Suprapubic skin (tissue), 4 donors: ENCODE results near the gene OSBPL8. TPM values are rescaled to one million over a fixed set of nuclear protein-coding genes. Genes with fewer than 3 reads are reported as not detected.
"Not testable (repeated sequence)": the region's sequence is repeated elsewhere in the genome, so short reads cannot be mapped to it uniquely, and the experiment has no call there.

Experiments
- DNase-seq, 2 donors: peaks; one replicate each; pipeline ENCODE4 v3.0.0-alpha.2; 2019; ENCODE audit warnings: low spot score in 2 of 2
- H3K27ac ChIP-seq: fragments of 200-600 bp; sonication (generic); one replicate; pipeline ENCODE4 v1.5.1; 2019
- H3K27me3 ChIP-seq: fragments of 200-600 bp; sonication (generic); one replicate; pipeline ENCODE4 v1.5.1; 2019
- H3K36me3 ChIP-seq: fragments of 200-600 bp; sonication (generic); one replicate; pipeline ENCODE4 v1.5.1; 2019
- H3K4me1 ChIP-seq: fragments of 200-600 bp; sonication (generic); one replicate; pipeline ENCODE4 v1.5.1; 2019
- H3K4me3 ChIP-seq: fragments of 200-600 bp; sonication (generic); one replicate; pipeline ENCODE4 v1.5.1; 2019; ENCODE audit warnings: mild to moderate bottlenecking
- H3K9me3 ChIP-seq: fragments of 200-600 bp; sonication (generic); one replicate; pipeline ENCODE4 v1.5.1; 2019
- CTCF ChIP-seq, 2 donors: fragments of 200-600 bp in 1 of 2; fragments of 450-650 bp in 1 of 2; sonication (generic) in 1 of 2; IDR thresholded peaks; one replicate each; pipeline ENCODE4 v1.5.1; 2016 to 2019; ENCODE audit warnings: antibody characterized with exemption in 2 of 2, mild to moderate bottlenecking in 1 of 2, moderate library complexity in 1 of 2
- EP300 ChIP-seq: sonication (generic); formaldehyde crosslinking; IDR thresholded peaks from one replicate; pipeline ENCODE4 v1.6.1; 2017; ENCODE audit warnings: antibody characterized with exemption
- POLR2A ChIP-seq, 2 donors: fragments of 450-650 bp; IDR thresholded peaks; one replicate each; pipeline ENCODE4 v1.6.1; 2017; ENCODE audit warnings: antibody characterized with exemption in 2 of 2, mild to moderate bottlenecking in 2 of 2, moderate library complexity in 2 of 2
- POLR2AphosphoS5 ChIP-seq, 3 donors: sonication (generic); formaldehyde crosslinking; IDR thresholded peaks; one replicate each; pipeline ENCODE4 v1.6.1; 2017; ENCODE audit warnings: antibody characterized with exemption in 3 of 3
- WGBS: methylation state at CpG from one replicate; pipeline ENCODE4 v1.1.5; 2018; 5-methylcytosine and 5-hydroxymethylcytosine counted together
- total RNA-seq, 4 donors: library from RNA; depleted of rRNA; stranded (reverse); fragments of >200 nt; gene quantifications; one replicate each; pipeline ENCODE4 v1.1.0, GENCODE V29; 2016

Gene OSBPL8
- total RNA-seq, 4 donors from 2014 or later: 73.1 to 116 (median 87.4) TPM

- WGBS: 92% methylated on average over 5 of the region's 5 CpGs
- no peak for TF ChIP-seq POLR2A (IDR thresholded peaks at IDR 0.05)
- TF ChIP-seq POLR2AphosphoS5 (IDR thresholded peaks at IDR 0.05): no peak
- TF ChIP-seq EP300: no peak
- TF ChIP-seq CTCF (IDR thresholded peaks at IDR 0.05): no peak
- no peak for DNase-seq
- H3K27me3 ChIP-seq: no peaks in the 10 kb centered on the region
- H3K4me1 ChIP-seq: no peaks in the 10 kb centered on the region
- H3K9me3 ChIP-seq: no peaks in the 10 kb centered on the region
- H3K36me3 ChIP-seq: no peaks in the 10 kb centered on the region
- no peak overlapping the region for H3K4me3 ChIP-seq
- no peak overlapping the region for H3K27ac ChIP-seq
Measured at GRCh38 chr12:76329606-76330005, 230.0 kb downstream of the OSBPL8 start.

- H3K36me3 ChIP-seq: no peaks in the 10 kb centered on the region
- WGBS: 66% methylated on average over 2 of the region's 2 CpGs
- TF ChIP-seq EP300 (no peak), CTCF (IDR thresholded peaks at IDR 0.05) (no peak), POLR2A (IDR thresholded peaks at IDR 0.05) (no peak), POLR2AphosphoS5 (IDR thresholded peaks at IDR 0.05) (no peak)
- H3K4me3 ChIP-seq: no peak overlapping the region
- no peaks in the 10 kb centered on the region for H3K9me3 ChIP-seq
- no peak for DNase-seq
- no peaks in the 10 kb centered on the region for H3K27me3 ChIP-seq
- no peak overlapping the region for H3K27ac ChIP-seq
- H3K4me1 ChIP-seq: no peaks in the 10 kb centered on the region
Measured at GRCh38 chr12:76329159-76329558, 230.4 kb downstream of the OSBPL8 start.

GRCh38 chr12:76319595-76320319, 239.8 kb downstream of the OSBPL8 start:
- H3K27ac ChIP-seq, H3K4me1 ChIP-seq, DNase-seq, H3K9me3 ChIP-seq, H3K27me3 ChIP-seq, H3K36me3 ChIP-seq: not testable (repeated sequence)
- H3K4me3 ChIP-seq: peak overlapping the region; percentile 18
- 68% methylated on average over 29 of the region's 32 CpGs for WGBS

- TF ChIP-seq EP300: no peak
- TF ChIP-seq POLR2A (IDR thresholded peaks at IDR 0.05): no peak
- TF ChIP-seq CTCF (IDR thresholded peaks at IDR 0.05): no peak
- TF ChIP-seq POLR2AphosphoS5 (IDR thresholded peaks at IDR 0.05): no peak
- 92% methylated on average over 1 of the region's 1 CpG for WGBS
- no peaks in the 10 kb centered on the region for H3K36me3 ChIP-seq
- no peaks in the 10 kb centered on the region for H3K4me1 ChIP-seq
- peak overlapping the region; percentile 18 for H3K4me3 ChIP-seq
- no peaks in the 10 kb centered on the region for H3K27me3 ChIP-seq
- no peak for DNase-seq
- H3K27ac ChIP-seq: no peak overlapping the region
- no peaks in the 10 kb centered on the region for H3K9me3 ChIP-seq
Measured at GRCh38 chr12:76318773-76319594, 240.6 kb downstream of the OSBPL8 start.

- Histone ChIP-seq H3K4me3 (no peak overlapping the region), H3K27ac (no peak overlapping the region), H3K4me1 (no peaks in the 10 kb centered on the region), H3K9me3 (no peaks in the 10 kb centered on the region), H3K36me3 (no peaks in the 10 kb centered on the region), H3K27me3 (no peaks in the 10 kb centered on the region)
- no peak for DNase-seq
- 73% methylated on average over 1 of the region's 1 CpG for WGBS
- TF ChIP-seq CTCF (IDR thresholded peaks at IDR 0.05): no peak
- no peak for TF ChIP-seq EP300
- TF ChIP-seq POLR2A (IDR thresholded peaks at IDR 0.05): no peak
- TF ChIP-seq POLR2AphosphoS5 (IDR thresholded peaks at IDR 0.05): no peak
Measured at GRCh38 chr12:76317976-76318375, 241.6 kb downstream of the OSBPL8 start.
